GM12872 (cell line): ENCODE data around the gene TOP1.

Experiments used
- CTCF ChIP-seq: IDR thresholded peaks from 3 replicates; pipeline ENCODE4 v1.5.1; 2011; ENCODE audit warnings: low read depth, mild to moderate bottlenecking, low read length, moderate library complexity; ENCODE audit not compliant: insufficient read depth

The TOP1 gene

GRCh38 chr20:41142919-41143318 lies 114.3 kb downstream of the TOP1 start:
- TF ChIP-seq CTCF, result no peak

GRCh38 chr20:41143354-41143753 lies 114.7 kb downstream of the TOP1 start:
- no peak for TF ChIP-seq CTCF

GRCh38 chr20:41145317-41145716 lies 116.7 kb downstream of the TOP1 start:
- TF ChIP-seq CTCF, result no peak

GRCh38 chr20:41145821-41146620 lies 117.4 kb downstream of the TOP1 start:
- no peak for TF ChIP-seq CTCF

- TF ChIP-seq CTCF, result no peak
These were observed 119.2 kb downstream of the TOP1 start for GRCh38 chr20:41147767-41148191.

- no peak for TF ChIP-seq CTCF
These were observed 120.3 kb downstream of the TOP1 start for GRCh38 chr20:41148942-41149341.

- TF ChIP-seq CTCF, result no peak
These were observed 122.0 kb downstream of the TOP1 start for GRCh38 chr20:41150664-41151063.
